GM23338 (cell line): ENCODE measurements around the gene DUSP1.

Experiments
- CREB1 ChIP-seq: fragments of 250-450 bp; sonication (Bioruptor Pico); IDR thresholded peaks from 2 replicates; pipeline ENCODE4 v1.5.0; 2020; ENCODE audit warnings: low read depth, mild to moderate bottlenecking, moderate library complexity
- EZH2 ChIP-seq: fragments of 200-600 bp; sonication (generic); IDR thresholded peaks from one replicate; pipeline ENCODE4 v1.8.0; 2017; ENCODE audit warnings: antibody characterized with exemption, mild to moderate bottlenecking, low read depth; ENCODE audit not compliant: unreplicated experiment
- EZH2phosphoT487 ChIP-seq: fragments of 200-600 bp; sonication (generic); IDR thresholded peaks from one replicate; pipeline ENCODE4 v1.8.1; 2018; ENCODE audit warnings: antibody characterized with exemption; ENCODE audit not compliant: unreplicated experiment
- JUNB ChIP-seq: IDR thresholded peaks from one replicate; pipeline ENCODE4 v1.6.1; 2016; ENCODE audit warnings: antibody characterized with exemption; ENCODE audit not compliant: unreplicated experiment
- POLR2AphosphoS5 ChIP-seq: IDR thresholded peaks from 2 replicates; pipeline ENCODE4 v1.6.1; 2016; ENCODE audit warnings: antibody characterized with exemption, low read depth
- REST ChIP-seq: IDR thresholded peaks from one replicate; pipeline ENCODE4 v1.6.1; 2018; ENCODE audit warnings: antibody characterized with exemption; ENCODE audit not compliant: unreplicated experiment
- ZNF114 ChIP-seq: fragments of 250-450 bp; sonication (Bioruptor Pico); IDR thresholded peaks from 2 replicates; pipeline ENCODE4 v1.5.0; 2020; ENCODE audit warnings: mild to moderate bottlenecking, moderate library complexity
- TF ChIP-seq, protein P1 (sequence below), 2 experiments: fragments of 200-600 bp in 1 of 2; sonication (generic) in 1 of 2; conservative IDR thresholded peaks; 2 replicates each; pipeline versions ENCODE4 v1.5.1 to v1.6.1; 2016 to 2017; ENCODE audit warnings: antibody characterized with exemption in 2 of 2, low read depth in 2 of 2, mild to moderate bottlenecking in 2 of 2, moderate library complexity in 1 of 2
- TF ChIP-seq, protein P2 (sequence below): IDR thresholded peaks from 2 replicates; pipeline ENCODE4 v1.6.1; 2016; ENCODE audit warnings: antibody characterized with exemption

DNA sequence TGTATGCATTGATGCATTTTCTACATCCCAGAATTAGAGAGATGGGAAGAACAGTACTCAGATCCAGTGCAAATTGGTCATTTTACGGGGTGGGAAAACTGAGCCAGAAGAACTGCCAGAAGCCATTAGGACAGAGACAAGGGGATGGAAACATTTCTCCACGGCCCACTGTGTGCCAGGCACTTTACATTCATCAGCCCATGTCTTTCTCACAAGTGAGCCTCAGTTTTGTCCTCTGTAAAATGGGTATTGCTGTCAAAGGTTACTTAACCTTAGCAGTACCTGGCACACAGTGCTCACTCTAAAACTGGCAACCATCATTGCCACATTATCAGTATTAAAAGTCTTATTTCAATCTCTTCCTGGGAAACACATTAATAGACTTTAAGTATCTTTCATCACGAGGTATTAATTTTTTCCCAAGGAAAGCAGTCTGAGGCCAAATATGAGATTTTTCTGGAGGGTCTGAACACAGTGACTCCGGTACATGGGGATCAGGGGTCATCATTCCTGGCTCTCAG, 5.2 kb downstream of the DUSP1 start:
- TF ChIP-seq EZH2 (no peak), REST (no peak), CREB1 (CRISPR knock-in tag) (no peak), ZNF114 (CRISPR knock-in tag) (no peak), POLR2AphosphoS5 (no peak), EZH2phosphoT487 (no peak), JUNB (no peak)
- TF ChIP-seq, protein P1, sequence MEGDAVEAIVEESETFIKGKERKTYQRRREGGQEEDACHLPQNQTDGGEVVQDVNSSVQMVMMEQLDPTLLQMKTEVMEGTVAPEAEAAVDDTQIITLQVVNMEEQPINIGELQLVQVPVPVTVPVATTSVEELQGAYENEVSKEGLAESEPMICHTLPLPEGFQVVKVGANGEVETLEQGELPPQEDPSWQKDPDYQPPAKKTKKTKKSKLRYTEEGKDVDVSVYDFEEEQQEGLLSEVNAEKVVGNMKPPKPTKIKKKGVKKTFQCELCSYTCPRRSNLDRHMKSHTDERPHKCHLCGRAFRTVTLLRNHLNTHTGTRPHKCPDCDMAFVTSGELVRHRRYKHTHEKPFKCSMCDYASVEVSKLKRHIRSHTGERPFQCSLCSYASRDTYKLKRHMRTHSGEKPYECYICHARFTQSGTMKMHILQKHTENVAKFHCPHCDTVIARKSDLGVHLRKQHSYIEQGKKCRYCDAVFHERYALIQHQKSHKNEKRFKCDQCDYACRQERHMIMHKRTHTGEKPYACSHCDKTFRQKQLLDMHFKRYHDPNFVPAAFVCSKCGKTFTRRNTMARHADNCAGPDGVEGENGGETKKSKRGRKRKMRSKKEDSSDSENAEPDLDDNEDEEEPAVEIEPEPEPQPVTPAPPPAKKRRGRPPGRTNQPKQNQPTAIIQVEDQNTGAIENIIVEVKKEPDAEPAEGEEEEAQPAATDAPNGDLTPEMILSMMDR (conservative IDR thresholded peaks at IDR 0.05; ENCODE audit: low read depth in 2 of 2) = no peak
- TF ChIP-seq, protein P2, sequence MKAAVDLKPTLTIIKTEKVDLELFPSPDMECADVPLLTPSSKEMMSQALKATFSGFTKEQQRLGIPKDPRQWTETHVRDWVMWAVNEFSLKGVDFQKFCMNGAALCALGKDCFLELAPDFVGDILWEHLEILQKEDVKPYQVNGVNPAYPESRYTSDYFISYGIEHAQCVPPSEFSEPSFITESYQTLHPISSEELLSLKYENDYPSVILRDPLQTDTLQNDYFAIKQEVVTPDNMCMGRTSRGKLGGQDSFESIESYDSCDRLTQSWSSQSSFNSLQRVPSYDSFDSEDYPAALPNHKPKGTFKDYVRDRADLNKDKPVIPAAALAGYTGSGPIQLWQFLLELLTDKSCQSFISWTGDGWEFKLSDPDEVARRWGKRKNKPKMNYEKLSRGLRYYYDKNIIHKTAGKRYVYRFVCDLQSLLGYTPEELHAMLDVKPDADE = no peak
